H1 (cell line): Measurements from ENCODE around the gene DEAF1. TPM values are rescaled to one million over a fixed set of nuclear protein-coding genes. Genes with fewer than 3 reads are reported as not detected.

ENCODE experiments used
- CEBPB ChIP-seq: IDR thresholded peaks from 2 replicates; pipeline ENCODE4 v1.6.1; 2012; ENCODE audit warnings: low read depth, low read length
- CHD2 ChIP-seq: IDR thresholded peaks from 2 replicates; pipeline ENCODE4 v1.6.1; 2012; ENCODE audit warnings: low read length, improper control_type of control experiment
- EP300 ChIP-seq, 2 experiments: IDR thresholded peaks; 1 replicate in 1 of 2; 2 replicates in 1 of 2; pipeline ENCODE4 v1.6.1; 2011 to 2012; ENCODE audit warnings: low read depth in 2 of 2, low read length in 2 of 2, mild to moderate bottlenecking in 2 of 2, borderline replicate concordance in 1 of 2, inconsistent platforms in 1 of 2, moderate library complexity in 1 of 2
- KDM4A ChIP-seq: IDR thresholded peaks from one replicate; pipeline ENCODE4 v1.7.1; 2012; ENCODE audit warnings: low read depth, mild to moderate bottlenecking, moderate library complexity, low read length, inconsistent platforms; ENCODE audit not compliant: severe bottlenecking
- SP1 ChIP-seq: IDR thresholded peaks from 2 replicates; pipeline ENCODE4 v1.6.1; 2011; ENCODE audit warnings: low read depth, low read length
- SP4 ChIP-seq: IDR thresholded peaks from 2 replicates; pipeline ENCODE4 v1.6.1; 2012; ENCODE audit warnings: low read length, inconsistent platforms
- SUZ12 ChIP-seq: fragments of 200-600 bp; sonication (generic); IDR thresholded peaks from 2 replicates; pipeline ENCODE4 v1.6.1; 2012; ENCODE audit warnings: mild to moderate bottlenecking, inconsistent platforms, low read length, moderate library complexity, mixed read lengths
- TEAD4 ChIP-seq: IDR thresholded peaks from 2 replicates; pipeline ENCODE4 v1.6.1; 2012; ENCODE audit warnings: low read depth, low read length, inconsistent platforms, mixed read lengths
- polyA plus RNA-seq, 7 experiments: library from polyadenylated mRNA; depleted of rRNA in 3 of 7; stranded (reverse) in 5 of 7; unstranded in 2 of 7; fragments of >200 nt in 5 of 7; fragments of 200-250 nt in 2 of 7; gene quantifications; 1 replicate in 5 of 7; 2 replicates in 1 of 7; 4 replicates in 1 of 7; pipeline versions ENCODE4 v1.2.1 to v1.2.3, GENCODE V29; 2011 to 2013; ENCODE audit warnings: missing spikeins in 2 of 7, mixed read lengths in 2 of 7
- total RNA-seq: library from RNA; stranded (reverse); fragmentation: NEBNext Ultra II Directional; extraction: Animal tissue kit (Norgen Biotek cat#: 25700); gene quantifications from 2 replicates; pipeline ENCODE4 v1.2.1, GENCODE V29; 2021
- TF ChIP-seq, protein P1 (sequence below): fragments of 300-600 bp; sonication (generic); IDR thresholded peaks from 2 replicates; pipeline ENCODE4 v1.7.1; 2012; ENCODE audit warnings: low read length, moderate library complexity, mild to moderate bottlenecking, inconsistent platforms; ENCODE audit not compliant: insufficient replicate concordance
- TF ChIP-seq, protein P2 (sequence below): IDR thresholded peaks from 2 replicates; pipeline ENCODE4 v1.6.1; 2011; ENCODE audit warnings: low read depth, mild to moderate bottlenecking, low read length; ENCODE audit not compliant: insufficient read depth
- TF ChIP-seq, protein P3 (sequence below): IDR thresholded peaks from 2 replicates; pipeline ENCODE4 v1.6.1; 2011; ENCODE audit warnings: low read length, improper control_type of control experiment

The DEAF1 gene
- total and polyA plus RNA-seq, 2 of the 8 experiments (the other 6 are each of a cell fraction or from before 2014, with no cell fraction given): 47.3 to 58.4 TPM

DNA sequence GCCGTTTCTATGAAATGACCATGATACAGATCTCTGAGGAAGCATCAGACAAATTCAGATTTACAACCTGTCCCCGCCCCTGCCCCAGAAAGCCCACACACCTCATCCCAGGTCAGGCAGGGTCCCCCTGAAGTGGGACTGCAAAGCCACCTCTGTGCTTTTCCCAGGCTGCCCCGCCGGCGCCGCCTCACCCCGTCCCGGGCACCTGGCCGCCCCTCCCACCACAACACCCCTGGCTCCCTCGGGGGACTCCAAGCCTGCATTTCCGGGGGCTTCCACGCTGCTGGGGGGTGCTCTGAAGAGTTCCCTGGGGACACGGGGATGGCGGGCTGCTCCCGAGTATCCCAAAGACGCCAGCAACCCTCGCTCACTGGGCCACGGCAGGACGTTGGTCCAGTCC is 34.7 kb downstream of the DEAF1 start (continued):
- TF ChIP-seq, protein P1, sequence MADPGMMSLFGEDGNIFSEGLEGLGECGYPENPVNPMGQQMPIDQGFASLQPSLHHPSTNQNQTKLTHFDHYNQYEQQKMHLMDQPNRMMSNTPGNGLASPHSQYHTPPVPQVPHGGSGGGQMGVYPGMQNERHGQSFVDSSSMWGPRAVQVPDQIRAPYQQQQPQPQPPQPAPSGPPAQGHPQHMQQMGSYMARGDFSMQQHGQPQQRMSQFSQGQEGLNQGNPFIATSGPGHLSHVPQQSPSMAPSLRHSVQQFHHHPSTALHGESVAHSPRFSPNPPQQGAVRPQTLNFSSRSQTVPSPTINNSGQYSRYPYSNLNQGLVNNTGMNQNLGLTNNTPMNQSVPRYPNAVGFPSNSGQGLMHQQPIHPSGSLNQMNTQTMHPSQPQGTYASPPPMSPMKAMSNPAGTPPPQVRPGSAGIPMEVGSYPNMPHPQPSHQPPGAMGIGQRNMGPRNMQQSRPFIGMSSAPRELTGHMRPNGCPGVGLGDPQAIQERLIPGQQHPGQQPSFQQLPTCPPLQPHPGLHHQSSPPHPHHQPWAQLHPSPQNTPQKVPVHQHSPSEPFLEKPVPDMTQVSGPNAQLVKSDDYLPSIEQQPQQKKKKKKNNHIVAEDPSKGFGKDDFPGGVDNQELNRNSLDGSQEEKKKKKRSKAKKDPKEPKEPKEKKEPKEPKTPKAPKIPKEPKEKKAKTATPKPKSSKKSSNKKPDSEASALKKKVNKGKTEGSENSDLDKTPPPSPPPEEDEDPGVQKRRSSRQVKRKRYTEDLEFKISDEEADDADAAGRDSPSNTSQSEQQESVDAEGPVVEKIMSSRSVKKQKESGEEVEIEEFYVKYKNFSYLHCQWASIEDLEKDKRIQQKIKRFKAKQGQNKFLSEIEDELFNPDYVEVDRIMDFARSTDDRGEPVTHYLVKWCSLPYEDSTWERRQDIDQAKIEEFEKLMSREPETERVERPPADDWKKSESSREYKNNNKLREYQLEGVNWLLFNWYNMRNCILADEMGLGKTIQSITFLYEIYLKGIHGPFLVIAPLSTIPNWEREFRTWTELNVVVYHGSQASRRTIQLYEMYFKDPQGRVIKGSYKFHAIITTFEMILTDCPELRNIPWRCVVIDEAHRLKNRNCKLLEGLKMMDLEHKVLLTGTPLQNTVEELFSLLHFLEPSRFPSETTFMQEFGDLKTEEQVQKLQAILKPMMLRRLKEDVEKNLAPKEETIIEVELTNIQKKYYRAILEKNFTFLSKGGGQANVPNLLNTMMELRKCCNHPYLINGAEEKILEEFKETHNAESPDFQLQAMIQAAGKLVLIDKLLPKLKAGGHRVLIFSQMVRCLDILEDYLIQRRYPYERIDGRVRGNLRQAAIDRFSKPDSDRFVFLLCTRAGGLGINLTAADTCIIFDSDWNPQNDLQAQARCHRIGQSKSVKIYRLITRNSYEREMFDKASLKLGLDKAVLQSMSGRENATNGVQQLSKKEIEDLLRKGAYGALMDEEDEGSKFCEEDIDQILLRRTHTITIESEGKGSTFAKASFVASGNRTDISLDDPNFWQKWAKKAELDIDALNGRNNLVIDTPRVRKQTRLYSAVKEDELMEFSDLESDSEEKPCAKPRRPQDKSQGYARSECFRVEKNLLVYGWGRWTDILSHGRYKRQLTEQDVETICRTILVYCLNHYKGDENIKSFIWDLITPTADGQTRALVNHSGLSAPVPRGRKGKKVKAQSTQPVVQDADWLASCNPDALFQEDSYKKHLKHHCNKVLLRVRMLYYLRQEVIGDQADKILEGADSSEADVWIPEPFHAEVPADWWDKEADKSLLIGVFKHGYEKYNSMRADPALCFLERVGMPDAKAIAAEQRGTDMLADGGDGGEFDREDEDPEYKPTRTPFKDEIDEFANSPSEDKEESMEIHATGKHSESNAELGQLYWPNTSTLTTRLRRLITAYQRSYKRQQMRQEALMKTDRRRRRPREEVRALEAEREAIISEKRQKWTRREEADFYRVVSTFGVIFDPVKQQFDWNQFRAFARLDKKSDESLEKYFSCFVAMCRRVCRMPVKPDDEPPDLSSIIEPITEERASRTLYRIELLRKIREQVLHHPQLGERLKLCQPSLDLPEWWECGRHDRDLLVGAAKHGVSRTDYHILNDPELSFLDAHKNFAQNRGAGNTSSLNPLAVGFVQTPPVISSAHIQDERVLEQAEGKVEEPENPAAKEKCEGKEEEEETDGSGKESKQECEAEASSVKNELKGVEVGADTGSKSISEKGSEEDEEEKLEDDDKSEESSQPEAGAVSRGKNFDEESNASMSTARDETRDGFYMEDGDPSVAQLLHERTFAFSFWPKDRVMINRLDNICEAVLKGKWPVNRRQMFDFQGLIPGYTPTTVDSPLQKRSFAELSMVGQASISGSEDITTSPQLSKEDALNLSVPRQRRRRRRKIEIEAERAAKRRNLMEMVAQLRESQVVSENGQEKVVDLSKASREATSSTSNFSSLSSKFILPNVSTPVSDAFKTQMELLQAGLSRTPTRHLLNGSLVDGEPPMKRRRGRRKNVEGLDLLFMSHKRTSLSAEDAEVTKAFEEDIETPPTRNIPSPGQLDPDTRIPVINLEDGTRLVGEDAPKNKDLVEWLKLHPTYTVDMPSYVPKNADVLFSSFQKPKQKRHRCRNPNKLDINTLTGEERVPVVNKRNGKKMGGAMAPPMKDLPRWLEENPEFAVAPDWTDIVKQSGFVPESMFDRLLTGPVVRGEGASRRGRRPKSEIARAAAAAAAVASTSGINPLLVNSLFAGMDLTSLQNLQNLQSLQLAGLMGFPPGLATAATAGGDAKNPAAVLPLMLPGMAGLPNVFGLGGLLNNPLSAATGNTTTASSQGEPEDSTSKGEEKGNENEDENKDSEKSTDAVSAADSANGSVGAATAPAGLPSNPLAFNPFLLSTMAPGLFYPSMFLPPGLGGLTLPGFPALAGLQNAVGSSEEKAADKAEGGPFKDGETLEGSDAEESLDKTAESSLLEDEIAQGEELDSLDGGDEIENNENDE: no peak
- no peak for TF ChIP-seq TEAD4
- TF ChIP-seq CHD2: no peak
- TF ChIP-seq SUZ12: no peak
- no peak for TF ChIP-seq SP4
- TF ChIP-seq EP300 (IDR thresholded peaks at IDR 0.05; ENCODE audit: borderline replicate concordance in 1 of 2, low read depth in 2 of 2, low read length in 2 of 2): no peak
- TF ChIP-seq, protein P2, sequence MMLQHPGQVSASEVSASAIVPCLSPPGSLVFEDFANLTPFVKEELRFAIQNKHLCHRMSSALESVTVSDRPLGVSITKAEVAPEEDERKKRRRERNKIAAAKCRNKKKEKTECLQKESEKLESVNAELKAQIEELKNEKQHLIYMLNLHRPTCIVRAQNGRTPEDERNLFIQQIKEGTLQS: no peak
- no peak for TF ChIP-seq KDM4A
- TF ChIP-seq, protein P3, sequence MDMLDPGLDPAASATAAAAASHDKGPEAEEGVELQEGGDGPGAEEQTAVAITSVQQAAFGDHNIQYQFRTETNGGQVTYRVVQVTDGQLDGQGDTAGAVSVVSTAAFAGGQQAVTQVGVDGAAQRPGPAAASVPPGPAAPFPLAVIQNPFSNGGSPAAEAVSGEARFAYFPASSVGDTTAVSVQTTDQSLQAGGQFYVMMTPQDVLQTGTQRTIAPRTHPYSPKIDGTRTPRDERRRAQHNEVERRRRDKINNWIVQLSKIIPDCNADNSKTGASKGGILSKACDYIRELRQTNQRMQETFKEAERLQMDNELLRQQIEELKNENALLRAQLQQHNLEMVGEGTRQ: no peak
- no peak for TF ChIP-seq CEBPB
- TF ChIP-seq SP1: no peak
